Measurements from ENCODE around the gene SHISAL1. TPM values are rescaled to one million over a fixed set of nuclear protein-coding genes. Genes with fewer than 3 reads are reported as not detected.

Gene SHISAL1
- total RNA-seq (under 1 TPM; 0.11 to 0.47 (median 0.26) TPM), polyA plus RNA-seq (under 1 TPM; 0.10 to 0.35 (median 0.15) TPM)
- long read RNA-seq, donor 1: 0 reads
- long read RNA-seq, donor 2: 0 reads

DNA sequence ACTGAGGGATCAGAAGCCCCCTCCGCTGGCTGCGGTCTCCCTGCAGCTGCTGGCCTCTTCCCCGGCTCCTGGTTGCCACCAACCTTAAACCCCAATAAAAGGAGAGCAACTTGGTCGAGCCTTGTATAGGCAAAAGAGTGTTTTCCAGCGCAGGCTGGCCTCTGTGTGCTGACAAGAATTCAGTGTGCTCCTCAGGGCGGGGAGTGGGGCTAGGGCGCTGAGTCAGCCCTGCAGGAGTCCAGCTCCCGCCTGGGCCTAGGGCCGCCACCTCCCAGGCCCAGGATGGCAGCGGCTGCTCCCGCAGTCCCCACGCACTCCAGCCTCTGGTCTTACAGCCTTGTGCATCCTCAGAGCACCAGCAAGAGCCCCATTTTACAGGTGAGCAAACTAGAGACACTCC, at the start of gene SHISAL1:
Gene SHISAL1 (minus strand): TSS at position 186 of the 400 bp plus-strand sequence. CDS start 12,006 bp downstream, outside the sequence.
- DNase-seq: no peak
- intact Hi-C loops (cut with DNase I; ENCODE audit: low total_unique reads): no loop called here
- no peak within 1 kb of the TSS for H3K4me3 ChIP-seq
- H3K9me3 ChIP-seq: no peaks in the 10 kb centered on the region
- peaks cover 0 to 41% (median 0%) of the 10 kb centered on the region in 7 donors for H3K27me3 ChIP-seq (replicated peaks in 1 of 7)
- peaks cover 0 to 15% (median 0%) of the 10 kb centered on the region in 6 donors for H3K4me1 ChIP-seq
- no peaks in the 10 kb centered on the region for H3K36me3 ChIP-seq
- no peak within 1 kb of the TSS for H3K27ac ChIP-seq
- 90 to 100% (median 94%) methylated on average over 3 to 12 of the region's 12 CpGs for WGBS, 5 donors
- TF ChIP-seq, protein P1, sequence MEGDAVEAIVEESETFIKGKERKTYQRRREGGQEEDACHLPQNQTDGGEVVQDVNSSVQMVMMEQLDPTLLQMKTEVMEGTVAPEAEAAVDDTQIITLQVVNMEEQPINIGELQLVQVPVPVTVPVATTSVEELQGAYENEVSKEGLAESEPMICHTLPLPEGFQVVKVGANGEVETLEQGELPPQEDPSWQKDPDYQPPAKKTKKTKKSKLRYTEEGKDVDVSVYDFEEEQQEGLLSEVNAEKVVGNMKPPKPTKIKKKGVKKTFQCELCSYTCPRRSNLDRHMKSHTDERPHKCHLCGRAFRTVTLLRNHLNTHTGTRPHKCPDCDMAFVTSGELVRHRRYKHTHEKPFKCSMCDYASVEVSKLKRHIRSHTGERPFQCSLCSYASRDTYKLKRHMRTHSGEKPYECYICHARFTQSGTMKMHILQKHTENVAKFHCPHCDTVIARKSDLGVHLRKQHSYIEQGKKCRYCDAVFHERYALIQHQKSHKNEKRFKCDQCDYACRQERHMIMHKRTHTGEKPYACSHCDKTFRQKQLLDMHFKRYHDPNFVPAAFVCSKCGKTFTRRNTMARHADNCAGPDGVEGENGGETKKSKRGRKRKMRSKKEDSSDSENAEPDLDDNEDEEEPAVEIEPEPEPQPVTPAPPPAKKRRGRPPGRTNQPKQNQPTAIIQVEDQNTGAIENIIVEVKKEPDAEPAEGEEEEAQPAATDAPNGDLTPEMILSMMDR (IDR thresholded peaks at IDR 0.05 in 8 of 11, conservative IDR thresholded peaks at IDR 0.05 in 3 of 11): no peak
- TF ChIP-seq POLR2AphosphoS5 (IDR thresholded peaks at IDR 0.05) (no peak), POLR2A (IDR thresholded peaks at IDR 0.05) (no peak)

DNA sequence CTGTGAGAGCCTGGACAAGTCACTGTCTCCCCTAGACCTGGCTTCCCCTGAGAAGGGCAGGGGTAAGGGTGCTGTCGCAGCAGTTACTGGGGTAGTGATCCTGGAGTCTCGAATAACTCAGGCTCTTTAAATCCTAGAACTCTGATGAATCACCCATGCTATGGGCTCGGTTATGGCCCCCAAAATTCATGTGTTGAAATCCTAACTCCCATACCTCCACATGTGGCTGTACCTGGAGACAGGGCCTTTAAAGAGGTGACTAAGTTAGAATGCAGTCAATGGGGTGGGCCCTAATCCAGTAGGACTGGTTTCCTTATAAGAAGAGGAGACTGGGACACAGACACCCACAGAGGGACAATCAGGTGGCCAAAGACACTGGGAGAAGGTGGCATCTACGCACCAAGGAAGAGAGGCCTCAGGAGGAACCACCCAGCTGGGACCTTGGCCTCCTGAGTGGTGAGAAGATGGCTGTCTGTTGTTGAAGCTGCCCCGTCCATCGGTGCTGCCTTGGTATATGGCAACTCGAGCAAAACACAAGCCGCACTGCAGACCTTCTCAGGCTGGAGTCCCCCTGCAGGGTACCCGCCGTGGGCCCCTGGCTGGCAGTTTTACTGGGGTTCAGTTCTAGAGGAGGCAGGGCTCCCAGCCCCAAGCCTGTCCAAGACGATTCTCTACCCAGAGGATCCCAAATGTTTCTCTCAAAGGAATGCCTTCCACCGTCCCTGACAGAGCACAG, 48.8 kb upstream of the SHISAL1 start:
- Histone ChIP-seq H3K27me3 (replicated peaks in 1 of 7) (peaks cover 0 to 38% (median 0%) of the 10 kb centered on the region in 7 donors), H3K9me3 (no peaks in the 10 kb centered on the region), H3K27ac (no peak overlapping the region), H3K4me1 (peaks cover 0 to 27% (median 10%) of the 10 kb centered on the region in 6 donors), H3K36me3 (no peaks in the 10 kb centered on the region), H3K4me3 (no peak overlapping the region)
- 74 to 91% (median 90%) methylated on average over 10 to 12 of the region's 12 CpGs for WGBS, 5 donors
- intact Hi-C loops (cut with DNase I; ENCODE audit: low total_unique reads): no loop called here
- TF ChIP-seq POLR2A (IDR thresholded peaks at IDR 0.05): no peak
- no peak for TF ChIP-seq POLR2AphosphoS5 (IDR thresholded peaks at IDR 0.05)
- TF ChIP-seq, protein P1 (IDR thresholded peaks at IDR 0.05 in 8 of 11, conservative IDR thresholded peaks at IDR 0.05 in 3 of 11): no peak
- peak; percentile 54 for DNase-seq

DNA sequence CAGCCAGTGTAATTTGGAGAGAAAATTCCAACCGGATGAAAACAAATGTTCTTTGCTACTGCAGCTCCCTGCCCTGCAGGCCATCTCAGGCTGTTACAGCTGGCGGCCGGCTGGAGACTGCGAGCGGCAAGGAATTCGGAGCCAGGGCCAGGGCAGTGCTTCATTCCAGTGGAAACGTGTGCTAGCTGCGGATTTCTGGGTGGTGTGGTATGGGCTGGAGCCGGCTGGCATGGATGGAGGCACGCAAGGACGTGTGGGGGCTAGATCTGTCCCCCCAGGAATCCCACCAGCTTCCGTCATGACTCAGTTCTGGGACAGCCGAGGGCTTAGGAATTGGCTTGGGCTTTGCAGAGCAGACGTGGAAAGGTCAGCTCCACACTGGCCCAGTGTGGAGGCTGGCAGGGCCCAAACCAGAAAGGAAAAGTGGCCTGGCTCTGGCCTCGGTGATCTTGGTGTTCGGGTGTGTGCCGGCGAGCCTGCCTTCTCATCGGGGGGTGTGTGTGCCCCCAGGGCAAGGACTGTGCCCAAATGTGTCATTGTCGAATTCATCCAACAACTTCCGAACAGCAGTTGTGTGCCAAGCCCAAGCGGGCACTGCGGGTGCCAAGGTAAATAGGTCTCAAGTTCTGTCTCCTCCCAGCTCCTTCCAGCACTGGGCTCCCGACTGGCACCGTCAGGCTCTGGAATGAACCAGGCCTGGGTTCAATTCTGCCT, 48.1 kb upstream of the SHISAL1 start:
- WGBS, 5 donors: 82 to 93% (median 85%) methylated on average over 23 to 25 of the region's 25 CpGs
- H3K27me3 ChIP-seq (replicated peaks in 1 of 7): peaks cover 0 to 40% (median 0%) of the 10 kb centered on the region in 7 donors
- H3K4me3 ChIP-seq: no peak overlapping the region
- H3K36me3 ChIP-seq: no peaks in the 10 kb centered on the region
- intact Hi-C loops (cut with DNase I; ENCODE audit: low total_unique reads): no loop called here
- TF ChIP-seq POLR2A (IDR thresholded peaks at IDR 0.05): no peak
- peak in 1 of 3 donors; percentile 32 for TF ChIP-seq POLR2AphosphoS5 (IDR thresholded peaks at IDR 0.05)
- H3K27ac ChIP-seq: no peak overlapping the region
- peak; percentile 64 for DNase-seq
- H3K9me3 ChIP-seq: no peaks in the 10 kb centered on the region
- H3K4me1 ChIP-seq: peaks cover 0 to 20% (median 8%) of the 10 kb centered on the region in 6 donors

DNA sequence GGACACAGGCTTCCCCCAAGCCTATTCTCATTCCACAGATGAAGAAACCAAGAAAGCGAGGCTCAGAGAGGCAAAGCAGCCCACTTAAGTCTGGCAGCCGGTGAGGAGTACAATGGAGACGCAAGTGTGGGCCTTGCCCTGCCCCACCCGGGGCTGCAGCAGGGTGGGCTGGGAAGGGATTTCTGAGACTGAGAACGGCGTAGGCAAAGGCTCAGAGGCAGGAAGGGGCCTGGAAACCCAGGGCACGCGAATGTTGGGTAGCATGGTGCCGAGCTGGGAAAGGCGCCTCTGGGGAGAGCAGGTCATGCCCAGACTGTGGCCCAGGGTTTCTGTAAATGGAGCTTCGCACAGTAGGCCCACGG, 47.5 kb upstream of the SHISAL1 start:
- peak; percentile 36 for DNase-seq
- WGBS, 5 donors: 76 to 92% (median 82%) methylated on average over 12 of the region's 12 CpGs
- no peaks in the 10 kb centered on the region for H3K9me3 ChIP-seq
- intact Hi-C loops (cut with DNase I; ENCODE audit: low total_unique reads): no loop called here
- peaks cover 0 to 19% (median 8%) of the 10 kb centered on the region in 6 donors for H3K4me1 ChIP-seq
- no peaks in the 10 kb centered on the region for H3K36me3 ChIP-seq
- H3K4me3 ChIP-seq: no peak overlapping the region
- peaks cover 0 to 44% (median 0%) of the 10 kb centered on the region in 7 donors for H3K27me3 ChIP-seq (replicated peaks in 1 of 7)
- H3K27ac ChIP-seq: no peak overlapping the region
- TF ChIP-seq, protein P1 (IDR thresholded peaks at IDR 0.05 in 8 of 11, conservative IDR thresholded peaks at IDR 0.05 in 3 of 11): no peak
- TF ChIP-seq POLR2AphosphoS5 (IDR thresholded peaks at IDR 0.05) (no peak), POLR2A (IDR thresholded peaks at IDR 0.05) (no peak)
